Testis (tissue), 3 donors: ENCODE results near the gene DCDC2. TPM values are rescaled to one million over a fixed set of nuclear protein-coding genes. Genes with fewer than 3 reads are reported as not detected.
"Not testable (repeated sequence)": the region's sequence is repeated elsewhere in the genome, so short reads cannot be mapped to it uniquely, and the experiment has no call there.

Source experiments
- DNase-seq: peaks from one replicate; pipeline ENCODE4 v3.0.0-alpha.2; 2019
- H3K27ac ChIP-seq, 2 donors: fragments of 200-600 bp; sonication (generic); one replicate each; pipeline ENCODE4 v1.5.1; 2019
- H3K27me3 ChIP-seq: fragments of 200-600 bp; sonication (generic); one replicate; pipeline ENCODE4 v1.5.1; 2019
- H3K36me3 ChIP-seq: fragments of 200-600 bp; sonication (generic); one replicate; pipeline ENCODE4 v1.5.1; 2017; ENCODE audit warnings: low read depth; ENCODE audit errors: missing control alignments
- H3K4me1 ChIP-seq: fragments of 200-600 bp; sonication (generic); one replicate; pipeline ENCODE4 v1.5.1; 2019
- H3K4me3 ChIP-seq, 2 donors: fragments of 200-600 bp; sonication (generic); one replicate each; pipeline ENCODE4 v1.5.1; 2017 to 2019
- H3K9me3 ChIP-seq: fragments of 200-600 bp; sonication (generic); one replicate; pipeline ENCODE4 v1.5.1; 2017
- CTCF ChIP-seq, 3 experiments: fragments of 450-650 bp in 2 of 3; fragments of 200-600 bp in 1 of 3; sonication (generic) in 1 of 3; IDR thresholded peaks; one replicate each; pipeline ENCODE4 v1.5.1; 2016 to 2019; ENCODE audit warnings: antibody characterized with exemption in 3 of 3, mild to moderate bottlenecking in 2 of 3, moderate library complexity in 1 of 3
- POLR2A ChIP-seq: fragments of 450-650 bp; IDR thresholded peaks from one replicate; pipeline ENCODE4 v1.6.1; 2017; ENCODE audit warnings: antibody characterized with exemption, mild to moderate bottlenecking, moderate library complexity
- WGBS, 2 donors: methylation state at CpG; one replicate each; pipeline ENCODE4 v1.1.5; 2018; 5-methylcytosine and 5-hydroxymethylcytosine counted together
- intact Hi-C: fragments of 100-400 bp; cut with DNase I; formaldehyde crosslinking; loops from one replicate; pipeline ENCODE4 v1.15.1; 2023; ENCODE audit warnings: low total_unique reads
- polyA plus RNA-seq: library from polyadenylated mRNA; stranded (reverse); fragments of 350-450 nt; fragmentation: Illumina TruSeq; extraction: RNeasy Lipid Tissue Mini Kit (QIAGEN cat#74804); gene quantifications from one replicate; pipeline ENCODE4 v1.2.3, GENCODE V29; 2014; ENCODE audit warnings: low read depth, low replicate concordance; ENCODE audit not compliant: insufficient read depth
- total RNA-seq, 2 donors: library from RNA; depleted of rRNA; stranded (reverse); fragments of >200 nt; gene quantifications; one replicate each; pipeline ENCODE4 v1.2.3, GENCODE V29; 2016

The DCDC2 gene
- total and polyA plus RNA-seq, 3 donors from 2014 or later: 2.4 to 11.1 (median 3.0) TPM

DNA sequence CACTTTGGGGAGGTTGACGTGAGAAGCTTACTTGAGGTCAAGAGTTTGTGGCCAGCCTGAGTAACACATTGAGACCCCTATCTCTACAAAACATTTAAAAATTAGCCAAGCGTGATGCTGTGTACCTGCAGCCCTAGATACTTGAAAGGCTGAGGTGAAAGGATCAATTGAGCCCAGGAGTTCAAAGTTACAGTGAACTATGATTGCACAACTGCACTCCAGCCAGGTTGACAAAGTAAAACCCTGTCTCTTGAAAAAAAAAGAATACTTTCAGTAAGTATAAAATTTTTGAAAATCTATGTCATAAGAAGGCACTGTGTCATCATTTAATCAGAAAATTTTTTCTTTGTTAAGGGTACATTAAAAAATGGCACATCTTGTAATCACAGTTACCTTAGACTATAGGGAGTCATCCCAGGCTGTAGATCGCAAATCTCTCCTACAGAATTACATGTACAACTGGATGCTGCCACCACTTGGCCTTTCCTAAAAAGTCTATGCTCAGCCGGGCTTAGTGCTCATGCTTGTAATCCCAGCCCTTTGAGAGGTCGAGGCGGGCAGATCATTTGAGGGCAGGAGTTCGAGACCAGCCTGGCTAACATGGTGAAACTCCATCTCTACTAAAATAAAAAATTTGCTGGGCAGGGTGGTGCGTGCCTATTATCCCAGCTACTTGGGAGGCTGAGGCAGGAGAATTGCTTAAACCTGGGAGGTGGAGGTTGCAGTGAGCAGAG is 27.8 kb upstream of the DCDC2 start:
- TF ChIP-seq CTCF (IDR thresholded peaks at IDR 0.05): no peak
- TF ChIP-seq POLR2A: no peak
- 72 to 80% methylated on average over 8 of the region's 8 CpGs for WGBS, 2 donors
- H3K4me1 ChIP-seq: no peaks in the 10 kb centered on the region
- no peaks in the 10 kb centered on the region for H3K27me3 ChIP-seq
- intact Hi-C loops: no loop called here
- H3K27ac ChIP-seq: no peak overlapping the region
- no peaks in the 10 kb centered on the region for H3K36me3 ChIP-seq
- H3K4me3 ChIP-seq: no peak overlapping the region
- DNase-seq: no peak
- no peaks in the 10 kb centered on the region for H3K9me3 ChIP-seq

DNA sequence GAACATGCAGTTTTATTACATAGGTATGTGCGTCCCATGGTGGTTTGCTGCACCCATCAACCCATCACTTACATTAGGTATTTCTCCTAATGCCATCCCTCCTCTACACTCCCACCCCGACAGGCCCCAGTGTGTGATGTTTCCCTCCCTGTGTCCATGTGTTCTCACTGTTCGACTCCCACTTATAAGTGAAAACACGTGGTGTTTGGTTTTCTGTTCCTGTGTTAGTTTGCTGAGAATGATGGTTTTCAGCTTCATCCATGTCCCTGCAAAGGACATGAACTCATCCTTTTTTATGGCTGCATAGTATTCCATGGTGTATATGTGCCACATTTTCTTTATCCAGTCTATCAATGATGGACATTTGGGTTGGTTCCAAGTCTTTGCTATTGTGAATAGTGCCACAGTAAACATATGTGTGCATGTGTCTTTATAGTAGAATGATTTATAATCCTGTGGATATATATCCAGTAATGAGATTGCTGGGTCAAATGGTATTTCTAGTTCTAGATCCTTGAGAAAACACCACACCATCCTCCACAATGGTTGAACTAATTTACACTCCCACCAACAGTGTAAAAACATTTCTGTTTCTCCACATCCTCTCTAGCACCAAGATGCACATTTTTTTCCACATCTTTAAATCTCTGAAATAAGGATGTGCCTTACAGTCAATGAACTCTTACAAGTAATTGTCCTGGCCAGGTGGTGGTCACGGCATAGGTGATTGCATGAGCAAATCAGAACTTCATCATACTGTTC is 26.7 kb upstream of the DCDC2 start:
- 73 to 74% methylated on average over 5 of the region's 5 CpGs for WGBS, 2 donors
- DNase-seq, H3K4me1 ChIP-seq, intact Hi-C loops, H3K36me3 ChIP-seq, H3K4me3 ChIP-seq, H3K9me3 ChIP-seq, H3K27me3 ChIP-seq, H3K27ac ChIP-seq: not testable (repeated sequence)

- H3K9me3 ChIP-seq, H3K27ac ChIP-seq, intact Hi-C loops, H3K27me3 ChIP-seq, H3K4me3 ChIP-seq, H3K4me1 ChIP-seq, DNase-seq, H3K36me3 ChIP-seq: not testable (repeated sequence)
- 83 to 85% methylated on average over 9 of the region's 9 CpGs for WGBS, 2 donors
Measured at GRCh38 chr6:24382891-24383494, 25.1 kb upstream of the DCDC2 start.

DNA sequence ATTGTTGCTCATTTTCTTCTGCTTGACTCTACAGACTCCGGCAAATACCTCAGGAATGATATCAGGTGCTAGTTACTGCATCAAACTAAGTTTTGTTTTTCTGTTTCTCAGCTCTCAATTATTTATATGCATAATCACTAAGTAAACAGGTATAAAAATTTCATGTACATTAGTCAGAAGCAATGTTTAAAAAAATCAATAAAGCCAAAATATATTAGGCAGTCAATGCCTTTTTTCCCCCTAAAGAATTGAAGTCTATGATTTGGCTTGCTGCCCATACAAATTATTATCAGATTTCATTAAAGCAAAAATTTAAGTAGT is 24.3 kb upstream of the DCDC2 start:
- H3K27ac ChIP-seq: no peak overlapping the region
- 86 to 97% methylated on average over 1 of the region's 1 CpG for WGBS, 2 donors

DNA sequence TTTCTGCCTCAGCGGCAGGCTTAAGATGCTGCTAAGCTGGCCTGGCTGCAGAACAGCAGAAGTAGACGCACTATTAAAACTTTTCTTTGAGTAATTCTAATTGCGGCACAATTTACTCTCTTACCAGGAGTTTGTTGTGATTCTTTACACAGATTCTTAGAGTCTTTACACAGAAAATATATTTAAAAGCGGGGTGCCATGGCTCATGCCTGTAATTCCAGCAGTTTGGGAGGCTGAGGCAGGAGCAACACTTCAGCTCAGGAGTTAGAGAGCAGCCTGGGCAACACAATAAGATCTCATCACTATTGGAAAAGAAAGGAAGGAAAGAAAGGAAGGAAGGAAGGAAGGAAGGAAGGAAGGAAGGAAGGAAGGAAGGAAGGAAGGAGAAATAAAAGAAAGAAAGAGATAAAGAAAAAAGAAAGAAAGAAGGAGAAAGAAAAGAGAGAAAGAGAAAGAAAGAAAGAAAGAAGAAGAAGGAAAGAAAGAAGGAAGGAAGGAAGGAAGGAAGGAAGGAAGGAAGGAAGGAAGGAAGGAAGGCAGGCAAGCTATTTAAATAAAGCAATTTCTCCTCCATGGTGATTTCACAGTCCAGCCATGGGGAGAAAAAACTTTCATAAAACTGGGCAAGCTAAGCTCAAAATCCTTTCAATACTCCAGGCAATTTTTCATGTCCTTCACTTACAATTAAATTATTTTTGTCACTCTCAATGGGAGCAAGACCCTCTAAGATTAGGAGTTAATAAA is 23.8 kb upstream of the DCDC2 start:
- no peak for DNase-seq
- Histone ChIP-seq H3K9me3 (no peaks in the 10 kb centered on the region), H3K27ac (no peak overlapping the region), H3K4me1 (no peaks in the 10 kb centered on the region), H3K36me3 (no peaks in the 10 kb centered on the region), H3K27me3 (no peaks in the 10 kb centered on the region), H3K4me3 (no peak overlapping the region)
- intact Hi-C loops: no loop called here
- no peak for TF ChIP-seq CTCF (IDR thresholded peaks at IDR 0.05)
- TF ChIP-seq POLR2A: no peak
- 88 to 95% methylated on average over 4 of the region's 4 CpGs for WGBS, 2 donors

More for the DNA sequence above, 24.3 kb upstream of the DCDC2 start:
- Histone ChIP-seq H3K4me3 (no peak overlapping the region), H3K36me3 (no peaks in the 10 kb centered on the region), H3K9me3 (no peaks in the 10 kb centered on the region), H3K4me1 (no peaks in the 10 kb centered on the region), H3K27me3 (no peaks in the 10 kb centered on the region)
- no peak for TF ChIP-seq POLR2A
- TF ChIP-seq CTCF (IDR thresholded peaks at IDR 0.05): no peak
- DNase-seq: no peak
- intact Hi-C loops: no loop called here
